GM21737 (cell line): ENCODE results near the gene CMTR2.

Experiments used
- ATAC-seq: cut with Tn5 transposase; IDR thresholded peaks from one replicate; pipeline ENCODE4 v1.9.1; 2021; ENCODE audit warnings: mild to moderate bottlenecking, moderate library complexity; ENCODE audit not compliant: unreplicated experiment

CMTR2 gene

DNA sequence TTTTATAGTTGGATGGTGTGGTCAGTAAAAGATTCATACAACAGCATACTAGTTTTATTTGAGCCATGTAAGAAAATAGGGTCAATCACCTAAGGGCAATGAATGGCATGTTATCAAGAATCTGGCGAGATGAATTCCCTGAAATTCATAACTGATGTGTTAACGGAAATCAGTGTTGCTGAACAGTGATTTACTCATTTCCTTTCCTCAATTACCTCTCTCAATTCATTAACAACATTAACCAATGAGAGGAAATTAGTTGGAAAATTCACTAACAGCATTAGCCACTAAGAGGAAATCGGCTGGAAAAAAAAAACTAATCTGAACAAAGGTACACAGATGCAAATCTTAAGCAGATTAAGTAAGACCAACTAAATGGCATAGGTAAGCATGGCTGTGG is 6.3 kb downstream of the CMTR2 start:
- no peak for ATAC-seq

DNA sequence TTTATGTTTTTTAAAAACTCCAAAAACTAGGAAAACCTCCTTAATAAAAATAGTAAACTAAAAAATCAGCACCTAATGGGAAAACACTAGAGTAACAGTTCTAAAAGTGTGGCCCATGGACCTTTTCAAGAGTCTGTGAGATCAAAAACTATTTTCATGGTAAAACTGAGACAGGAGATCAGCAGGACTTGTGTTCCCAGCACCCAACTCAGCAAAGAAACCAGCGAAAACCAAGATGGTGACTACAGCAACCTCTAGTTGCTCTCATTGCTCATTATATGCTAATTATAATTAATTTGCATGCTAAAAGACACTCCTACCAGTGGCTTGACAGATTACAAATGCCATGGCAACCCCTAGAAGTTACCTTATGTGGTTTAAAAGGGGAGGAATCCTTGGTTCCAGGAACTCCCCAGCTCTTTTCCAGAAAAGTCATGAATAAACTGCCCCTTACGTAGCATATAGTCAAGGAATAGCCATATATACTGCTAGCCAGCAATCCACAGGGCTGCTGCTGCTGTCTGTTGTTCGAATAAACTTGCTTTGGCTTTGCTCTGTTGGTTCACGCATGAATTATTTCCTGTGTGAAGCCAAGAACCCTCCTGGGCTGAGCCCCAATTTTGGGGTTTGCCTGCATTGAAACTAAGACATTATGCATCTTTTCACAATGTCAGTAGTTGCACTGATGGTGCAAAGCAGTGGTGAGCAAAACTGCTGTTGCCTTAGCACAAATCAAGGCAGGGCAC is 12.4 kb downstream of the CMTR2 start:
- no peak for ATAC-seq

GRCh38 chr16:71273384-71273783 is 15.8 kb downstream of the CMTR2 start:
- no peak for ATAC-seq

- ATAC-seq, result no peak
These were observed 24.9 kb downstream of the CMTR2 start for GRCh38 chr16:71264299-71264698.

GRCh38 chr16:71263582-71263981 is 25.6 kb downstream of the CMTR2 start:
- ATAC-seq, result no peak

GRCh38 chr16:71262391-71262790 is 26.8 kb downstream of the CMTR2 start:
- ATAC-seq, result no peak

- no peak for ATAC-seq
These were observed 28.2 kb downstream of the CMTR2 start for GRCh38 chr16:71260995-71261394.

DNA sequence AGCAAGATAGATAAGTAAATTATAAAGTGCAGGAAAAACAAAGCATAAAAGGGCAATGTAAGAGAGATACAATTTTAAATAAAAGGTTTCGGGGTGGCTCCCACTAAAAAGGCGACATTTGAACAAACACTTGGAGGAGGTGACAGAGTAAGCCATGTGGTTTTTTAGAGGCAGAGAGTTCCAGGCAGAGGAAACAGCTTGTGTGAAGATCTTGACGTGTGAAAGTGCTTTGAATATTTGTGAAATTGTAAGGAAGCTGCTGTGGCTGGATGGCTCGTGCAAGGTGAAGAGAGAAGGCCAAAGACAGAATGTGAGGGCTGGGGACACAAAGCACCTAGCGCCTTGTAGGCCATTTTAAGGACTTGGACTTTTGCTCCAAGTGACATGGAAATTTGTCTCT is 30.1 kb downstream of the CMTR2 start:
- no peak for ATAC-seq

GRCh38 chr16:71258372-71258771 is 30.8 kb downstream of the CMTR2 start:
- no peak for ATAC-seq

GRCh38 chr16:71257768-71258167 is 31.4 kb downstream of the CMTR2 start:
- no peak for ATAC-seq

GRCh38 chr16:71255721-71256120 is 33.5 kb downstream of the CMTR2 start:
- no peak for ATAC-seq

DNA sequence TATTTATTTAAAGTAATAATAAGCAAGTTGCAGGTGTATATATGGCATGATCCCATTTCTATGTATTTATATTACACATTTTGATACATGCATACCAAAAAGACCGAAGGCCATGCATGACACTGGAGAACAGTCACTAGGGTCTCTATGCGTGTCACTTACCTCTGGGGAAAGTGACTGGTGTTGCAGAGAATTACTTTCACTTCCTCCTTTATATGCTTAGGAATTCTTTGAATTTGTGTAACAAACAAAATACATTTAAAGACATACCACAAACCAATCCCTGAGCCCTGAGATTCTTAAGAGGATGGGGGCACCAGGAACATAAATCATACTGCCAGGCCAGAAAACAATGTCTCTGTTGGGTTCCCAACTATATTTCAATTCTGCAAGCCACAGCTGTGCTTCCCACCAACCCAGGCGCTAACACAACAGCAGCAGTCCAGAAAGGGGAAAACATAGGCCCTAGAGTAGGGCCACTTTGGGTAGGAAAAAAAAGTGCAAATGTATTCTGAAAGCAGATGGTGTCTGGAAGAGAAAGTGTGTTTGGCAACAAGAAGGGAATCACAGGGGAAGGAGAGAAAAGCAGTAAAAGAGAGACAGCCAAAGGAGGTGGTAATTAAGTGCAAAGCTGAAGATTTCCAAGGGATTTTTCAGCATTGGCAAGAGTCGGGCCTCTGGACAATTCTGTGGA is 34.2 kb downstream of the CMTR2 start:
- ATAC-seq, result no peak

DNA sequence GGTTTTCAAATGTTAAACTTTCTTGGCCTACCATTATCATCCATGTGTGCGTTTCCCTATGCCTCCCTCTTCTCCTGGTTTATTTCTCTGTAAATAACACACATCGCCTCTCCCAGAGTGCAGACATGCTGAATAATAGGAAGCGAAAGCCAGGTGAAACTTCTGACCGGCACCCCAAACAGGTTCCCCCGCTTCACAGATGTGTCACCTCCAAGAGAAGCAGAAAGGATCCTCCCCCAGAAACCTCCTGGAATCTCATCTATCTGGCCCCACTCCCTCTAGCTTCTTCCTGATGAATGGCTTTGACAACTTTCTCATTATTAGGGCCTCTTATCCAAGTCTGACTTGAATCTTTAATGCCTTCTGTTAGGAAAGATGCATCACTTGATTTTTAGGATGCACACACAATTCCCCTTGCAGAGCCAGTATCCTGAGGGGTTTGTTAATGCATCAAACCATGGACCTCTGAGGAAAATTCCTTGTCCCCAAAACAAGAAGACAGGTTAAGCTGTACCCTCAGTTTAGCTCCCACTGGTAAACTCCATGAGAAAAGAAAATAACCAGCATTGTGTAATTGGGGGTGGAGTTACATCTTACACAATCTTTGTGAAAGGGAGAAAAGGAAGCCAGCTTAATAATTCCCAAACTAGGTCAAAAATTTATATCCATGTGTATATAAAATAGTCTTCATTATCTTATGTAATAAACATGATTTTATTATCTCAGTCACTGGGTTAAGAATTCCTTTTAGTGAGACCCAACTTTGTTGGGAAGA is 38.6 kb downstream of the CMTR2 start:
- ATAC-seq, result no peak

DNA sequence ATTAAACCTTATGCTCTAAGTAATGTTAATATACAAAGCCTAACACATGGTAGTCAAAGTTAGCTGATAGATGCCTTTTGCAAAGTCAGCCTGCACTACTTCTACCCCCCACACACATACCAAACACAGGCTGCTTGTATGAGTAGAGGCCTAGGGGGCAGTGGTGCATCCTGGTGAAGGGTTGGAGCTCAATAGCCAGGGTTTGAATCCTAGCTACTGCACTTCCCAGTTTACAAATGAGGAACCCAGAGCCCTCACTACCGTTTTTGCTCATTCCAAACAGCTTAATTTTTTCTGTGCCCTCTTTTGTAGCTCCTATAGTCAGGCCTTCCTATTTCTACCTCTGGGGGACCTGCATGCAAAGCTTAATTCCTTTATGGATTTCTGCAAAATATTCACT is 39.8 kb downstream of the CMTR2 start:
- no peak for ATAC-seq

DNA sequence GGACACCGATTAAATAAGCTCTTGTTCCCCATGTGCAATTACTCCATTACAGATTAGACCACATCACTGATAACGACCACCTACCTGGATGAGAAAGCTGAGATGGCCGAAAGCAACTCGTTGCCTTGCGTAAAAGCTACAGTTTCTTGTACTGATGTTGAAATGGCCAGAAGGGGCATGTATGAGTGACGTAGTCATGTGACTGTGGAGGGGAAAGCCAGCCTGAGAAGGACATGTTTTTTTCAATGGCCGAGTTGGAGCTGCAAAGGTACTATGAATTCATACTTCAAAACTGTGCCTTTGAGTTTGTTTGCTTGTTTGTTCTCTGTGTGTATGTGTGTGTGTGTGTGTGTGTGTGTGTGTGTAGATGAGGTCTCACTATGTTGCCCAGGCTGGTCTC is 41.7 kb downstream of the CMTR2 start:
- no peak for ATAC-seq

- ATAC-seq, result no peak
These were observed 42.9 kb downstream of the CMTR2 start for GRCh38 chr16:71246309-71246708.

DNA sequence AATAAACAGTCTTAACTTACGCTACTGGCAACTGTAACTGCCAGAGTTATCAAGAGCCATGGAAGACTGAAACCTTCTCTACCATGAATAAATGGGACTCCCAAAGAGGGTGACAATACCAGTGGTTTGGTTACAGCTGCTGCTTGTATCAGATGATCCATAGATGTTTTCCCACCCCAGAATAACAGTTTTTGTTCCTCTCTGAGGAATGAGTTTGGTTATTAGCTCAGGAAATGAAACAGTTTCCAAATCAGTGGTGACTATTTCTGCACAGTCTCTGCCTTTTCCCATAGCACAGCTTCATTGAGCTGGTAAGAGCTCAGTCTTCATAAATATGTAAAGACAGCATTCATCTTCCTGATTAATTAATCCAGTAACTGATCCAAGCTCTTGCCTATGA is 44.7 kb downstream of the CMTR2 start:
- ATAC-seq, result no peak

- ATAC-seq, result no peak
These were observed 46.6 kb downstream of the CMTR2 start for GRCh38 chr16:71242601-71243000.

GRCh38 chr16:71242036-71242435 is 47.2 kb downstream of the CMTR2 start:
- ATAC-seq, result no peak
